DND-41 (cell line): ENCODE results near the gene EPN2.

Experiments used
- EZH2 ChIP-seq: IDR thresholded peaks from 3 replicates; pipeline ENCODE4 v1.6.1; 2012; ENCODE audit warnings: borderline replicate concordance, low read depth, mild to moderate bottlenecking, moderate library complexity, low read length, inconsistent platforms; ENCODE audit not compliant: severe bottlenecking
- TF ChIP-seq, protein P1 (sequence below): IDR thresholded peaks from 2 replicates; pipeline ENCODE4 v1.5.1; 2012; ENCODE audit warnings: borderline replicate concordance, low read length, moderate library complexity, mild to moderate bottlenecking; ENCODE audit not compliant: poor library complexity, severe bottlenecking; ENCODE audit errors: extremely low read depth

DNA sequence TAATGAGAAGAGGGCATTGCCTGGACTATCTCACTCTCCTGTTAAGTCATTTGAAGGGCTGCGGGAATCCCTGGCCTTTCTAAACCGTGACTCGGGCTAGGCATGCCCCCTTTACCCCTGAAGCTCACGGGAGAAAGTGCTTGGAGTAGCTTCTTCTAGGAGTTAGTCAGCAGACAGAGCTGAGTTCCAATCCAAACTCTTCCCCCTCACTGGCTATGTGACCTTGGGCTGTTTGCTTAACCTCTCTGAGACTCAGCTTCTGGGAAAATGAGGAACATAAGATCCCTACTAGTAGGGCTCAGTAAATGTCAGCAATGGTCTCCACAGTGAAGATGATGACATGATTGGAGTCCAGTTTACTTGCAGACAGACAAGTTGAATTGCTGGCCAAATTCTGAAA is 131.1 kb downstream of the EPN2 start:
- TF ChIP-seq, protein P1, sequence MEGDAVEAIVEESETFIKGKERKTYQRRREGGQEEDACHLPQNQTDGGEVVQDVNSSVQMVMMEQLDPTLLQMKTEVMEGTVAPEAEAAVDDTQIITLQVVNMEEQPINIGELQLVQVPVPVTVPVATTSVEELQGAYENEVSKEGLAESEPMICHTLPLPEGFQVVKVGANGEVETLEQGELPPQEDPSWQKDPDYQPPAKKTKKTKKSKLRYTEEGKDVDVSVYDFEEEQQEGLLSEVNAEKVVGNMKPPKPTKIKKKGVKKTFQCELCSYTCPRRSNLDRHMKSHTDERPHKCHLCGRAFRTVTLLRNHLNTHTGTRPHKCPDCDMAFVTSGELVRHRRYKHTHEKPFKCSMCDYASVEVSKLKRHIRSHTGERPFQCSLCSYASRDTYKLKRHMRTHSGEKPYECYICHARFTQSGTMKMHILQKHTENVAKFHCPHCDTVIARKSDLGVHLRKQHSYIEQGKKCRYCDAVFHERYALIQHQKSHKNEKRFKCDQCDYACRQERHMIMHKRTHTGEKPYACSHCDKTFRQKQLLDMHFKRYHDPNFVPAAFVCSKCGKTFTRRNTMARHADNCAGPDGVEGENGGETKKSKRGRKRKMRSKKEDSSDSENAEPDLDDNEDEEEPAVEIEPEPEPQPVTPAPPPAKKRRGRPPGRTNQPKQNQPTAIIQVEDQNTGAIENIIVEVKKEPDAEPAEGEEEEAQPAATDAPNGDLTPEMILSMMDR, result no peak
- TF ChIP-seq EZH2, result no peak
